ELR (cell line): ENCODE results near the gene JPH4.

Experiments
- DNase-seq: peaks from one replicate; pipeline ENCODE4 v3.0.0-alpha.2; 2015; ENCODE audit warnings: low read depth

JPH4 gene

GRCh38 chr14:23579739-23580138 is 1.1 kb upstream of the JPH4 start:
- no peak for DNase-seq

GRCh38 chr14:23579311-23579630 is 681 bp upstream of the JPH4 start:
- no peak for DNase-seq

GRCh38 chr14:23577710-23578392 is 739 bp downstream of the JPH4 start:
- DNase-seq = no peak

DNA sequence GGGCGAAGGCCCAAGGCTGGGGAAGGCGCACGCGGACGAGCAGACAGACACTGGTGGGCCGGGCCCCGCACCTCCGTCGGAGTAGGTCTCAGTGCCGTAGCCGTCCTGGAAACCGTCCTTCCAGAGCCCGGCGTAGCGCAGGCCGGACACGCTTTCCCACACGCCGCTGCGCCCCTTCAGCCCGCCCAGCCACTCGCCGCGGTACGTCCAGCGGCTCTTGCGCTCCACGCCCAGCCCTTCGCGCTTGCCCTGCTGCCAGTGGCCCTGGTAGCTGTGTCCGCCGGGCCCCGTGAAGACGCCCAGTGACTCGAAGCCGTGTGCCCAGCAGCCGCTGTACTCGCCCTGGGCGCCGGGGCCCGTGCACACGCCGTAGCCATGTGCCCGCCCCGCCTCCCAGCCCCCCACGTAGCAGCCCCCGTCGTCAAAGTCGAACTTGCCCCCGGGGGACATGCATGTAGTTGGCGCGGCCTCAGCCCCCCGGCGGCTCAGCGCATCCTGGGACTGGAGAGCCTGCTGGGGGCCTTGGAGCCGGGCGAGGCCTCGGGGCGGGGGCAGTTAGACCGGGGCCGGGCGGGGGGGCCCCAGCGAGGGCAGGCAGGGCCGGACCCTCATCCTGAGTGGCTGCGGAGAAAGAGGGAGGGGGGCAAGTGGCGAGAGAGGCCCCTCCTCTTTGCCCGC is 1.4 kb downstream of the JPH4 start:
- peak; percentile 11 for DNase-seq

DNA sequence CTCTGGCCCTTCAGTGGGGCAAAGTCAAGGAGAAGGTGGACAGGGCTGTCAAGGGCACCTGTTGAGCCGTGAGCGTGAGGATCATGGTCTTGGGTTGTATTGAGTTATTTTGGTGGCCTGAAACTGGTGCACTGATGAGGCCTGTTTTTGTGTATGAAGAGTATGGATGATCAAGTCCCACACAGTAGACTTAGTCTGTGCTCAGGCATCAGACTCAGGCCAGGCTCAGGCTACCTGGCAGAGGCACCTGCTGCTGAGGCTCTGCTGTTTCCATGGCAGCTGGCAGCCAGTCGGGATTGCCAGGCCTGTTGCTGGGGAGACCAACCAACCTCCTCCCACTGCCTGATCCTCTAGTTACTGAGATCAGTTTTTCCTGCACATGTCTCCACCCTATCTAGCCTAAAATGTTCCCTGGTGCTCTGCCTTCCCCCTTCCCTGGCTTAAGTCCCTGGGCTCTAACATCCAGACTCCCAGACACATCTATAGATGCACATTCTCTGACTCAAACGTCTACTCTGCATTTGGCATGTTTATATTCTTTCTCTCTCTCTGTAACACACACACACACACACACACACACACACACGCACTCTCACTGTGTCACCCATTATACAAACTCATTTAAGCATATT is 5.1 kb downstream of the JPH4 start:
- no peak for DNase-seq

- DNase-seq = no peak
Observed at GRCh38 chr14:23572836-23573235, 5.8 kb downstream of the JPH4 start.

- DNase-seq = no peak
Observed at GRCh38 chr14:23572524-23572828, 6.1 kb downstream of the JPH4 start.

DNA sequence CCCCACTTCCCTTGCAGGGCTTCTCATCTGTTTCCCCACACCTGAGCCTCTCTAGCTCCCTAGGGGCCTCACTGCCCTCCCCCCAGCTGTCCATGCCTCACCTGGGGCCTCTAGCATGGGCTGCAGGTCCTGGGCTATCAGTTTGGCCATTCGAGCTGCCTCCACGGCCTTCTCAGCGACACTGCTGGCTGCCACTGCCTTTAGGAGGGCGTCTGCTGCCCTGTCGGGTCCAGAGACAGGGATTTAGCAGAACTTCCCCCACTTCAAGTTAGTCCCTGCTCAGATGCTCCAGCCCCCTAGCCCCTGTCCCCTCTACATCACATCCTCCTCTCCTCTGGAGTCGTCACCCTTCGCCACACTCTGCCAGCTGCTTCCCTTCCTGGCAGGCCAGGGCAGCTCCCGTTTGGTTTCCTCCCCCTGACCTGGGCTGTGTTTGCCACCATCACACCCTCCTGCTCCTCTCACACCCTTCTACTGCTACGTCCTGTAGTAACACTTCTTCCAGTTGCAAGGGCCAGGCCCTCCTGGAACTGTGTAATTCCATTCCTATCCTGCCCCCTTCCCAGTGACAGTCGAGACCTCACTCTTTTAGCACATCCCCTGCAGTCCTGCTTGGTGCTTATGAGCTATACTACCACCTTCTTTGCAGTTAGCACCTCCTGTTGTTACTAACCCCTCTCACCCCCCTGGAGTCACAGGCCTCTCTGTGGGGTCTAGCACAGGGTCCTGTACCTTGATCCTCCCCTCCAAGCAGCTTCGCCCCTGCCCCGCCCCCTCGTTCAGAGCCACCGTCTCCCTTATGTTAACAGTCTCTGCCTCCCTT is 6.7 kb downstream of the JPH4 start:
- DNase-seq = no peak

DNA sequence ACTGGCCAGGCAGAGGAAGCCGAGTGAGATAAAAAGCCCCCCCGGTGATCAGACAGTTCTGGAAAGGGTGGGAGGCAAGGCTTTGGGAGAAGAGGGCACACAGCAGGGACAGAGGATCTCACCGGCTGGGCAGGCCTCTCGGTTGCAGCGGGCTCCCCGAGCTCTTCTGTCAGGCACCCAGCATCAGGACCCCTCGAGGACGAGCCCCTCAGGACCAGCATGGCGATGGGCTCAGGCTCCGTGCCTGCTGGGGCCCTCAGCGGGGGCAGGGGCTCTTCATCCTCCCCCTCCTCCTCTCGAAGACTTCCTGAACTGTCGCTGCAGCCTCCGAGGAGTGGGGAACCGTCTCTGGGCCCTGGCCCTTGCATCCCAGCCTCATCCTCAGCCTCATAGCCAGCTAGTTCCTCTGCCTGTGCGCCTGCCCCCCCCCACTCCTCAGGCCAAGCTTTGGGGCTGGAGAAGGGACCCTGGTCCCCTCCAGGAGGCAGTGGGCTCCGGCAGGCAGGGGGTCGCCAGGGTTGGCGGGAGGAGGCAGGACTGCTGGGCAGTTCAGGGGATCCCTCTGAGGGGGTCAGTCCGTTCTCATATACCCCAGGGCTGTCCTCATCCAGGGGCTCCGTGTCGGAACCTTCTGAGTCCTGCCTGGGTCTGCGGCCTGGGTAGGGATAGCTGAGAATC is 7.6 kb downstream of the JPH4 start:
- no peak for DNase-seq

DNA sequence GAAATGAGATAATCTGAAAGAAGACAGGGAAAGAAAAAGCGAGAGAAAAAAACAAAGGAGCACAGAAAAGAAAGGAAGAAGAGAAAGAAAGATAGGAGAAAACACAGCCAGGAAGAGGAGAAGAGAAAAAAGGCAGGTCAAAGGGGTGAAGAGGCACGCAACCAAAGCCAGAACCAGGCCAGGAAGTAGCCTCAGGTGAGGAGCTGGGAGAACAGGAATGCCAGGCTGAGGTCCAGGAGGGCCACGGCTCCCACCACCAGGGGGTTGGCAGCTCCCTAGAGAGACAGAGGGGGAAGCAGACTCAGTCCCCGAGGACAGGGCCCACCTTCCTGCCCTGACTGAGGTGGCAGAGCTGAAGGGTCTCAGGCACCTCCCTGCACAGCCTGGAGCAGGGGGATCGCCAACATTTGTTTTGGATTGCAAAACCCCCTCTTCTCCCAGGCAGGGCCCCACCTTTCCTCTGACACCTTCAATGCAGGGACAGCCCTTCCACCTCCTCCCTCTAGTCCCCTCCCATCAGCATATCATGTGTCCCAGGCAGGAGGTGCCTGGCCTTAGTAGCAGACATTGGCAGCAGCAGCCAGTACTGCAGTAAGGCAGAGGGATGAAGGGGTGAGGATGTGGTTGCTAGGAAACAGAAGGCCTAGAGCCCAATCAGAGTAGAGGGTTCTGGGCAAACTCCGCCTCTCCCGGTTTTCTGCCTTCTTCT is 9.0 kb downstream of the JPH4 start:
- peak; percentile 23 for DNase-seq

GRCh38 chr14:23568600-23569331 is 9.8 kb downstream of the JPH4 start:
- peak; percentile 42 for DNase-seq

GRCh38 chr14:23568021-23568599 is 10.5 kb downstream of the JPH4 start:
- no peak for DNase-seq

DNA sequence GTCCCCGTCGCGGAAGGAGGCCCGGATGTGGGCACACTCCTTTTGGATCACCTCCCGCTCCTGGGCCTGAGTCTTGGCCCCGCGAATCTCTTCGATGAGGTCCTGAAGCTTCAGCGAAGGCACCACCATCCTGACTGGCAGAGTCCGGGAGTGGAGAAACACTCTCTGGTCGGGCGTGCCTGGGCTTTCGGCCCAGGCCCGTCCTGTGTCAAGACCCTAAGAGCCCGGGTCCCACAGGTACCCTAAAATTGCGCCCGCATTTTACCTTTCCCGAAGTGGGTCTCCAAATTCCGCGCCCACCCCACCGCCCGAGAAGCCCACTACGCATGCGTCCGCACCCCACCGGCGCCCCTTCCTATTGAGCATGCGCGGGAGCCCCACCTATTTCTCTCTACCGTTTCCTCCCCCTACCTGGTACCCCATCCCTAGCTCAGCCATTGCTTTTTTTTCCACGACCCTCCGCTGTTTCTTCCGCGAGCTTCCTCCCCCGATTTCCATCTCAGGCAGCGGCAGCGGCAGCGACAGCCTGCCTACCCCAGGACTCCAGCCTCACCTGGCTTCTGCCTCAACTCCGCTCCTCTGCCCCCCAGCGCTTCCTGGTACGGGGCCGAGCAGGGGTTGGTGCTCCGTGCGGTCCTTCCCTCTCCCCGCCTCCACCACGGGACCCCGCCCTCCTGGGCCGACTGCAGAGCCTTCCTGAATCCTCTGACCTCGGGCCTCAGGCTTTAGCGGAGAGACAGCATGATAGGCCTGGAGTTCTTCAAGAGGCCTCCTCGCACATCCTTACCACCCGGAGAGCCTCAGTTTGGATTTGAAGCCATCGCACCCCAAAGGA is 11.2 kb downstream of the JPH4 start, which contains the start of gene AP1G2:
Gene AP1G2 (minus strand): TSS at position 606 of the 835 bp plus-strand sequence. CDS start 477 bp downstream, at position 129.
- peak; percentile 68 for DNase-seq

- DNase-seq = peak; percentile 23
Observed at GRCh38 chr14:23566778-23567185, 11.8 kb downstream of the JPH4 start.

DNA sequence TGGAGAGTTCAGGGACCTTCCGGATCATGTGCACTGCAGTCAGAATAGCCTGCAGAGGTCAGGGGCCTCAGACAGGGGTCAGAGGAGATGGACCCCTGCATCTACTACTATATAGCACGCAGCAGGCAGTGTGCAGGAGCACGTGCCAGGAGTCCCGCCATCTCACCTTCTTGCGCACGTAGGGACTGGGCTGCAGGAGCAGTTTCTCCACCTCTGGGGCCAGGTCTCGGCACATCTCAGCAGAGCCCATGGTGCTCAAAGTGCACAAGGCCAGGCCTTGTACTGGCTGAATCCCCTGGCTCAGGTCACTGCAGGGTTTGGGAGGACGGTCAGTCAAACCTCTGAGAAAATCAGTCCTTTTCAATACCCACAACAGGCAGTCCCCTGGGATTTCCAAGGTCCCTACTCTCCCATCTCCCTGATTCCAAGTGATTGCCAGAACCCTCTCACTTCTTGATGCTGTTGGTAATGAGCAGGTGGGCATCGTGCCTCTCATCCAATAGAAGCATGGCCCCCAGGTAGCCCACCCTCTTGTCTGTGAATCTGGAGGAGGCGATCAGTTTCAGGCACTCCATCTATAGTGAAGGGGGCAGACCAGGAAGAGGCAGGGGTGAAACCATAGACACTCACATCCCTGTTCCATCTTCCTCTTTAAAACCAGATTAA is 12.3 kb downstream of the JPH4 start:
- DNase-seq = no peak

DNA sequence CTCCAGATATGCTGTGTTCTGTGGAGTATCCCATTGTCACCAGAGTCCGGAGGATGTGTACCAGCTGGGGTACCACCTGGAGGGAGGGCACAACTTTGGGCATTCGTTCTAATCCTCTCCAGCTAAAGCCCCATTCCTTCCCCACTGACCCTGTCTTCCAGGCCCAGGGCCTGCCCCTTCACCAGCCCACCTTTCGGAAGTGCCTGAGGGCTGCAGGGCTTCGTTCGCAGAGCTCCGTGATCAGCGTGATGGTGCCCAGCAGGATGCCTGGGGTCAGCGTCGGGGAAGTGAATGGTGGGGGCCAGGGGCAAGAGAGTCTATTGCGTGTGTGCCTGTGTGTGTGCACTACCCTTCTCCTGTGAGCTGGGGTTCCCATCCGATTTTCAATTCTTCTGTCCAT is 13.0 kb downstream of the JPH4 start:
- no peak for DNase-seq

DNA sequence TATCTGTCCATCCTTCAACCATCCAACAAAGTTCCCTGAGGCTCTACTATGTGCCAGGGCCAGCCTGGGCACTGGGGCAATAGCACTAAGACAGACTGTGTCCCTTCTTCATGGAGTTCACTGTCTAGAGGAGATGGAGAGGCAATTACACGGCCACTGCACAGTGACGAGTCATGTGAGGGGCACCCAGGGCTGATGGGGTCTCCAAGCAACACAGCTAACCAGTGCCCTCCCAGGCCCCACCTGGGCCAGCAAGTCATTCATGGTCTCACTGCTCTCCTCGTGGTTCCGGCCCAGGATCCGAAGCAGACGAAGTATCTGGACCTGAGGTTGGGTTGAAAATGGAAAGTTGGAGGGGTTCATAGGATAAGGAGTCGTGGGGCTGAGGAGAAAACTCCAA is 13.7 kb downstream of the JPH4 start:
- DNase-seq = no peak

- DNase-seq = no peak
Observed at GRCh38 chr14:23564181-23564812, 14.3 kb downstream of the JPH4 start.
